Vagina (tissue), 2 donors: Measurements from ENCODE around the gene GRAMD4. TPM values are rescaled to one million over a fixed set of nuclear protein-coding genes. Genes with fewer than 3 reads are reported as not detected.

Source experiments
- DNase-seq, 2 donors: peaks; one replicate each; pipeline ENCODE4 v3.0.0-alpha.2; 2017; ENCODE audit errors: extremely low spot score in 2 of 2
- H3K27ac ChIP-seq: fragments of 200-600 bp; sonication (generic); one replicate; pipeline ENCODE4 v1.5.1; 2019
- H3K27me3 ChIP-seq: fragments of 200-600 bp; sonication (generic); one replicate; pipeline ENCODE4 v1.5.1; 2019
- H3K36me3 ChIP-seq, 2 donors: fragments of 200-600 bp; sonication (generic); one replicate each; pipeline ENCODE4 v1.5.1; 2017 to 2019
- H3K4me1 ChIP-seq: fragments of 200-600 bp; sonication (generic); one replicate; pipeline ENCODE4 v1.5.1; 2019
- H3K4me3 ChIP-seq, 2 donors: fragments of 200-600 bp; sonication (generic); 1 replicate in 1 of 2; 2 replicates in 1 of 2; pipeline ENCODE4 v1.5.1; 2016 to 2019
- H3K9me3 ChIP-seq: fragments of 200-600 bp; sonication (generic); one replicate; pipeline ENCODE4 v1.5.1; 2019
- CTCF ChIP-seq, 3 experiments: fragments of 450-650 bp in 2 of 3; fragments of 200-600 bp in 1 of 3; sonication (generic) in 1 of 3; IDR thresholded peaks; one replicate each; pipeline ENCODE4 v1.5.1; 2017 to 2019; ENCODE audit warnings: antibody characterized with exemption in 3 of 3, mild to moderate bottlenecking in 2 of 3, moderate library complexity in 2 of 3
- POLR2A ChIP-seq, 2 donors: fragments of 450-650 bp; IDR thresholded peaks; one replicate each; pipeline ENCODE4 v1.6.1; 2017; ENCODE audit warnings: antibody characterized with exemption in 2 of 2, mild to moderate bottlenecking in 2 of 2, moderate library complexity in 2 of 2
- POLR2AphosphoS5 ChIP-seq, 2 donors: sonication (generic); formaldehyde crosslinking; IDR thresholded peaks; one replicate each; pipeline ENCODE4 v1.9.0; 2017; ENCODE audit warnings: antibody characterized with exemption in 2 of 2, mild to moderate bottlenecking in 2 of 2, low read depth in 1 of 2; ENCODE audit not compliant: insufficient read depth in 1 of 2
- intact Hi-C: fragments of 100-400 bp; cut with DNase I; formaldehyde crosslinking; loops from one replicate; pipeline ENCODE4 v1.15.1; 2023
- total RNA-seq: library from RNA; depleted of rRNA; stranded (reverse); fragments of >200 nt; gene quantifications from one replicate; pipeline ENCODE4 v1.2.3, GENCODE V29; 2016

The GRAMD4 gene
- total RNA-seq, 1 donor from 2014 or later = 28.7 TPM

- no peaks in the 10 kb centered on the region for H3K9me3 ChIP-seq
- H3K36me3 ChIP-seq = peaks cover 0 to 4% of the 10 kb centered on the region in 2 donors
- TF ChIP-seq CTCF (IDR thresholded peaks at IDR 0.05) (no peak), POLR2AphosphoS5 (IDR thresholded peaks at IDR 0.05; ENCODE audit: insufficient read depth in 1 of 2, low read depth in 1 of 2) (no peak), POLR2A (IDR thresholded peaks at IDR 0.05) (no peak)
- intact Hi-C loops = no loop called here
- H3K4me3 ChIP-seq = no peak overlapping the region
- H3K27ac ChIP-seq = no peak overlapping the region
- H3K4me1 ChIP-seq = peaks cover 5% of the 10 kb centered on the region
- no peak for DNase-seq
- no peaks in the 10 kb centered on the region for H3K27me3 ChIP-seq
Measured at GRCh38 chr22:46678003-46678657, 57.9 kb downstream of the GRAMD4 start.

- Histone ChIP-seq H3K4me3 (no peak overlapping the region), H3K27me3 (no peaks in the 10 kb centered on the region), H3K4me1 (peaks cover 5% of the 10 kb centered on the region), H3K27ac (no peak overlapping the region), H3K9me3 (no peaks in the 10 kb centered on the region), H3K36me3 (peaks cover 0 to 4% of the 10 kb centered on the region in 2 donors)
- no peak for DNase-seq
- intact Hi-C loops = no loop called here
- TF ChIP-seq CTCF (IDR thresholded peaks at IDR 0.05) = no peak
Measured at GRCh38 chr22:46678785-46679700, 58.9 kb downstream of the GRAMD4 start.

GRCh38 chr22:46679706-46680269 is 59.6 kb downstream of the GRAMD4 start:
- Histone ChIP-seq H3K9me3 (no peaks in the 10 kb centered on the region), H3K27ac (no peak overlapping the region), H3K36me3 (peaks cover 0 to 3% of the 10 kb centered on the region in 2 donors), H3K4me3 (no peak overlapping the region), H3K27me3 (no peaks in the 10 kb centered on the region), H3K4me1 (peaks cover 5% of the 10 kb centered on the region)
- no peak for DNase-seq
- TF ChIP-seq CTCF (IDR thresholded peaks at IDR 0.05) (no peak), POLR2AphosphoS5 (IDR thresholded peaks at IDR 0.05; ENCODE audit: insufficient read depth in 1 of 2, low read depth in 1 of 2) (no peak), POLR2A (IDR thresholded peaks at IDR 0.05) (no peak)
- intact Hi-C loops = no loop called here

- intact Hi-C loops = no loop called here
- H3K36me3 ChIP-seq = peaks cover 0 to 6% of the 10 kb centered on the region in 2 donors
- TF ChIP-seq CTCF (IDR thresholded peaks at IDR 0.05) = no peak
- no peak for TF ChIP-seq POLR2A (IDR thresholded peaks at IDR 0.05)
- TF ChIP-seq POLR2AphosphoS5 (IDR thresholded peaks at IDR 0.05; ENCODE audit: insufficient read depth in 1 of 2, low read depth in 1 of 2) = no peak
Measured at GRCh38 chr22:46681010-46681409, 60.8 kb downstream of the GRAMD4 start.

More at GRCh38 chr22:46681010-46681409, 60.8 kb downstream of the GRAMD4 start:
- H3K27me3 ChIP-seq = no peaks in the 10 kb centered on the region
- H3K9me3 ChIP-seq = no peaks in the 10 kb centered on the region
- H3K4me1 ChIP-seq = peaks cover 5% of the 10 kb centered on the region
- no peak overlapping the region for H3K27ac ChIP-seq
- no peak overlapping the region for H3K4me3 ChIP-seq
- DNase-seq = no peak
